OCI-LY1 (cell line): ENCODE results near the gene LMTK3.

Experiments used
- H2AFZ ChIP-seq: fragments of 200-600 bp; sonication (generic), shearing (Covaris generic); 2 replicates; pipeline ENCODE4 v1.6.0; 2014; ENCODE audit warnings: antibody characterized with exemption, mild to moderate bottlenecking, low read length
- H3F3A ChIP-seq: fragments of 200-600 bp; sonication (generic), shearing (Covaris generic); 2 replicates; pipeline ENCODE4 v1.6.0; 2014; ENCODE audit warnings: mild to moderate bottlenecking, antibody characterized with exemption, low read length, moderate library complexity; ENCODE audit not compliant: insufficient read depth
- H3K27ac ChIP-seq: fragments of 200-600 bp; sonication (generic); 2 replicates; pipeline ENCODE4 v1.5.1; 2014; ENCODE audit warnings: low read length, mixed run types, mild to moderate bottlenecking, low read depth; ENCODE audit not compliant: poor library complexity, severe bottlenecking
- H3K27me3 ChIP-seq: fragments of 200-600 bp; sonication (generic); 2 replicates; pipeline ENCODE4 v1.6.0; 2014; ENCODE audit warnings: antibody characterized with exemption, mild to moderate bottlenecking, low read length, moderate library complexity; ENCODE audit not compliant: insufficient read depth
- H3K36me3 ChIP-seq: fragments of 200-600 bp; sonication (generic); 2 replicates; pipeline ENCODE4 v1.6.1; 2014; ENCODE audit warnings: mild to moderate bottlenecking, antibody characterized with exemption, low read length, moderate library complexity, mixed read lengths; ENCODE audit not compliant: insufficient read depth
- H3K4me1 ChIP-seq: fragments of 200-600 bp; sonication (generic); 2 replicates; pipeline ENCODE4 v1.5.1; 2014; ENCODE audit warnings: mild to moderate bottlenecking, low read length, moderate library complexity; ENCODE audit not compliant: insufficient read depth, severe bottlenecking
- H3K4me2 ChIP-seq: fragments of 200-600 bp; sonication (generic), shearing (Covaris generic); 2 replicates; pipeline ENCODE4 v1.6.1; 2014; ENCODE audit warnings: low read length
- H3K4me3 ChIP-seq: fragments of 200-600 bp; sonication (generic); 2 replicates; pipeline ENCODE4 v1.5.1; 2014; ENCODE audit warnings: low read length, low read depth, mild to moderate bottlenecking, mixed read lengths; ENCODE audit not compliant: poor library complexity, severe bottlenecking
- H3K79me2 ChIP-seq: fragments of 200-600 bp; shearing (Covaris generic); 2 replicates; pipeline ENCODE4 v1.6.1; 2016; ENCODE audit warnings: mixed run types, low read length, mixed read lengths; ENCODE audit not compliant: insufficient read depth
- H3K9ac ChIP-seq: fragments of 200-600 bp; sonication (generic), shearing (Covaris generic); 2 replicates; pipeline ENCODE4 v1.6.1; 2014; ENCODE audit warnings: mild to moderate bottlenecking, low read length, mixed read lengths
- H3K9me2 ChIP-seq: fragments of 200-600 bp; sonication (generic), shearing (Covaris generic); 2 replicates; pipeline ENCODE4 v1.6.1; 2014; ENCODE audit warnings: low read depth, mild to moderate bottlenecking, low read length, mixed read lengths
- H3K9me3 ChIP-seq: fragments of 200-600 bp; shearing (Covaris generic); 2 replicates; pipeline ENCODE4 v1.6.1; 2014; ENCODE audit warnings: low read length, mixed read lengths
- H4K20me1 ChIP-seq: fragments of 200-600 bp; sonication (generic), shearing (Covaris generic); 2 replicates; pipeline ENCODE4 v1.6.0; 2016; ENCODE audit warnings: mild to moderate bottlenecking, low read length; ENCODE audit not compliant: insufficient read depth
- CTCF ChIP-seq: fragments of 200-600 bp; sonication (generic), shearing (Covaris generic); IDR thresholded peaks from 2 replicates; pipeline ENCODE4 v1.5.1; 2017; ENCODE audit warnings: mild to moderate bottlenecking, antibody characterized with exemption, low read length, moderate library complexity, mixed read lengths
- EZH2 ChIP-seq: fragments of 200-600 bp; sonication (generic), shearing (Covaris generic); IDR thresholded peaks from 2 replicates; pipeline ENCODE4 v1.8.0; 2017; ENCODE audit warnings: borderline replicate concordance, mixed run types, mild to moderate bottlenecking, antibody characterized with exemption, low read length, moderate library complexity, mixed read lengths

The LMTK3 gene

GRCh38 chr19:48511800-48512503 lies at the start of gene LMTK3:
Gene LMTK3, minus strand, starts transcription at chr19:48511835. Its CDS starts 259 bp downstream, at chr19:48511576.
- no peaks in the 10 kb centered on the region for H3K27me3 ChIP-seq
- peak within 1 kb of the TSS; percentile 79 for H3K4me3 ChIP-seq
- H3K36me3 ChIP-seq = no peaks in the 10 kb centered on the region
- no peak within 1 kb of the TSS for H3K27ac ChIP-seq
- TF ChIP-seq CTCF (no peak), EZH2 (no peak)
- no peaks in the 10 kb centered on the region for H3F3A ChIP-seq
- H2AFZ ChIP-seq = no peak within 1 kb of the TSS
- peaks cover 24% of the 10 kb centered on the region for H3K4me1 ChIP-seq
- peak within 1 kb of the TSS; percentile 88 for H3K4me2 ChIP-seq
- no peaks in the 10 kb centered on the region for H3K9me2 ChIP-seq
- no peaks in the 10 kb centered on the region for H4K20me1 ChIP-seq
- no peaks in the 10 kb centered on the region for H3K79me2 ChIP-seq
- peak within 1 kb of the TSS; percentile 72; the same call in 1 of the 2 replicates for H3K9ac ChIP-seq
- H3K9me3 ChIP-seq = no peaks in the 10 kb centered on the region

GRCh38 chr19:48561412-48561811 lies 49.8 kb upstream of the LMTK3 start:
- Histone ChIP-seq H3K4me1 (no peaks in the 10 kb centered on the region), H4K20me1 (no peaks in the 10 kb centered on the region), H3K9me3 (no peaks in the 10 kb centered on the region), H3K36me3 (no peaks in the 10 kb centered on the region), H3K4me3 (no peak overlapping the region), H3K9ac (no peak overlapping the region), H3K9me2 (no peaks in the 10 kb centered on the region), H3K4me2 (no peak overlapping the region), H3K27ac (no peak overlapping the region), H3F3A (no peaks in the 10 kb centered on the region), H3K27me3 (no peaks in the 10 kb centered on the region), H3K79me2 (no peaks in the 10 kb centered on the region), H2AFZ (no peak overlapping the region)
- TF ChIP-seq CTCF = no peak
- TF ChIP-seq EZH2 = no peak

GRCh38 chr19:48560095-48560530 lies 48.5 kb upstream of the LMTK3 start:
- Histone ChIP-seq H3K4me1 (no peaks in the 10 kb centered on the region), H3F3A (no peaks in the 10 kb centered on the region), H2AFZ (no peak overlapping the region), H3K79me2 (no peaks in the 10 kb centered on the region), H3K9me2 (no peaks in the 10 kb centered on the region), H3K4me3 (no peak overlapping the region), H3K27ac (no peak overlapping the region), H3K36me3 (no peaks in the 10 kb centered on the region), H4K20me1 (no peaks in the 10 kb centered on the region), H3K9me3 (no peaks in the 10 kb centered on the region), H3K4me2 (no peak overlapping the region), H3K27me3 (no peaks in the 10 kb centered on the region), H3K9ac (no peak overlapping the region)
- TF ChIP-seq CTCF (peak; percentile 28; the same call in 1 of the 2 replicates), EZH2 (no peak)
